Choroid plexus epithelial cell (primary cell): Measurements from ENCODE around the gene MECR.

Experiments used
- DNase-seq: peaks from one replicate; pipeline ENCODE4 v3.0.0-alpha.2; 2010; ENCODE audit warnings: low read depth
- H3K4me3 ChIP-seq: 2 replicates; pipeline ENCODE4 v1.5.1; 2011; ENCODE audit warnings: low read depth, mild to moderate bottlenecking, control low read depth, low read length, moderate library complexity
- TF ChIP-seq, protein P1 (sequence below): conservative IDR thresholded peaks from 2 replicates; pipeline ENCODE4 v1.5.1; 2011; ENCODE audit warnings: low read depth, mild to moderate bottlenecking, control low read depth, inconsistent platforms, low read length, moderate library complexity

MECR gene, protein sequence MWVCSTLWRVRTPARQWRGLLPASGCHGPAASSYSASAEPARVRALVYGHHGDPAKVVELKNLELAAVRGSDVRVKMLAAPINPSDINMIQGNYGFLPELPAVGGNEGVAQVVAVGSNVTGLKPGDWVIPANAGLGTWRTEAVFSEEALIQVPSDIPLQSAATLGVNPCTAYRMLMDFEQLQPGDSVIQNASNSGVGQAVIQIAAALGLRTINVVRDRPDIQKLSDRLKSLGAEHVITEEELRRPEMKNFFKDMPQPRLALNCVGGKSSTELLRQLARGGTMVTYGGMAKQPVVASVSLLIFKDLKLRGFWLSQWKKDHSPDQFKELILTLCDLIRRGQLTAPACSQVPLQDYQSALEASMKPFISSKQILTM

DNA sequence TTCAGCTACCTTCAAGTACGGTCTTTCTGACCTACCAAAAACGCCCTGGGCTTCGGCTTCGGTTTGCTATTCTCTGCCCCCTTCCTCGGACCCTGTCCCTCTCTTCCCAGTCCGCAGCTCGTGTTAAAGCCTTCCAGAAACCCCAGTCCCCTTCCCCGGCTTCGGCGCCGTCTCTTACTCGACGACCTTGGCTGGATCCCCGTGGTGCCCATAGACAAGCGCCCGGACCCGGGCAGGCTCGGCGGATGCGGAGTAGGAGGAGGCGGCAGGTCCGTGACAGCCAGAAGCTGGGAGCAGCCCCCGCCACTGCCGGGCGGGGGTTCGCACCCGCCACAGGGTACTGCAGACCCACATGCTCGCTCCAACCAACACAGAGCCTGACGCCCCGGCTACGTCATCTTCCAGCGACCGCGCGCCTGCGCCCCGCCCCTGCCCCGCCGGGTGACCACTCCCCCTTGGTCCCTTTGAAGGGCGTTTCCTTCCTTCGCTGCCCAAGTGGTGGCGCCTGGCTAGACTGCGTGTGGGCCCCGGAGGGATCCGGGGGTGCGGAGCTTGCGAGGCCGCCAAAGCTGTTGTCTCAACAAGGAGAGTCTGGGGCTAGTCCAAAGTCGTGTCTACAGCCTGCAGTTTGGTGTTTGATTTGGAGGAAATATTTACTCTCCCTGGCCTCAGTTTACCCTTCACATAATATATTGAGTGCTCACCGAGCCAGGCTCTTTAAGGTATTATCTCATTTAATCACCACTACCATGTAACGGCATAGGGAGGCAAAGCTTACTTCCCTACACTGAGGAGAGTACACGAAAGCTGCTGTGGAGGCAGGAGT, at the start of gene MECR:
MECR (minus strand) TSS at position 382 of the 826 bp plus-strand sequence; CDS start at position 354, 28 bp downstream.
- H3K4me3 ChIP-seq = peak within 1 kb of the TSS; percentile 89
- DNase-seq = peak; percentile 93
- TF ChIP-seq, protein P1, sequence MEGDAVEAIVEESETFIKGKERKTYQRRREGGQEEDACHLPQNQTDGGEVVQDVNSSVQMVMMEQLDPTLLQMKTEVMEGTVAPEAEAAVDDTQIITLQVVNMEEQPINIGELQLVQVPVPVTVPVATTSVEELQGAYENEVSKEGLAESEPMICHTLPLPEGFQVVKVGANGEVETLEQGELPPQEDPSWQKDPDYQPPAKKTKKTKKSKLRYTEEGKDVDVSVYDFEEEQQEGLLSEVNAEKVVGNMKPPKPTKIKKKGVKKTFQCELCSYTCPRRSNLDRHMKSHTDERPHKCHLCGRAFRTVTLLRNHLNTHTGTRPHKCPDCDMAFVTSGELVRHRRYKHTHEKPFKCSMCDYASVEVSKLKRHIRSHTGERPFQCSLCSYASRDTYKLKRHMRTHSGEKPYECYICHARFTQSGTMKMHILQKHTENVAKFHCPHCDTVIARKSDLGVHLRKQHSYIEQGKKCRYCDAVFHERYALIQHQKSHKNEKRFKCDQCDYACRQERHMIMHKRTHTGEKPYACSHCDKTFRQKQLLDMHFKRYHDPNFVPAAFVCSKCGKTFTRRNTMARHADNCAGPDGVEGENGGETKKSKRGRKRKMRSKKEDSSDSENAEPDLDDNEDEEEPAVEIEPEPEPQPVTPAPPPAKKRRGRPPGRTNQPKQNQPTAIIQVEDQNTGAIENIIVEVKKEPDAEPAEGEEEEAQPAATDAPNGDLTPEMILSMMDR = peak; percentile 35

DNA sequence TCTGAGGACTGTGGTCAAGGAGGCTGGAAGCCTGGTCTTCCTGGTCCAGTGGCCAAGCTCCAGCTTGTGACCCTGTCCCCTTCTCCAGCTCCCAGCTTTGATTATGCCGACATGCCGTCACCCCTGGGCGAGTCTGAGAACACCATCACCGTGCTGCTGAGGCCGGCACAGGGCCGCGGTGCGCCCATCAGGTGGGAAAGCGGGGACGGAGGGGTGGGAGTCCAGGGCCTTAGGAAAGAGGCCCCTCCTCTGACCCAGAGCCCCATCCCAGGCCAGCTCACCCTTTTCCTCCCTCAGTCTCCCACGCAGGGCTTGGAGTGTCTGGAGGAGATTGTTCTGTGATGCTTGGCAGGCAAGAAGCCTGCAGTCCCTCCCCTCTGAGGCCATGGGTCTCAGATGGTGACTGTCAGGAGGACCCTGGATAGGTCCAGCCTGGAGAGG, 49.2 kb upstream of the MECR start:
- DNase-seq = no peak
- TF ChIP-seq, protein P1 = no peak
- H3K4me3 ChIP-seq = no peak overlapping the region

DNA sequence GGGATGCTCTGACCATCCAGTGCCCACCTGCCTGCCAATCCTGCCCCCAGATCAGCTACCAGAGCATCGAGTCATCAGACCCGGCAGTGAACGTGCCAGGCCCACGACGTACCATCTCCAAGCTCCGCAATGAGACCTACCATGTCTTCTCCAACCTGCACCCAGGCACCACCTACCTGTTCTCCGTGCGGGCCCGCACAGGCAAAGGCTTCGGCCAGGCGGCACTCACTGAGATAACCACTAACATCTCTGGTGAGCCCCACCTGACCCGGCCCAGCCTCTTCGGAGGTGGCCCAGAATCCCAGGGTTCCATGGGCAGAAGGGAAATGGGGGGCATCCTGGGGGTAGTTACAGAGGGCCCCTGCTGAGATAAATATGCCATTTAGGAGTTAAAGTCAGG, 48.7 kb upstream of the MECR start:
- TF ChIP-seq, protein P1 = no peak
- no peak overlapping the region for H3K4me3 ChIP-seq

DNA sequence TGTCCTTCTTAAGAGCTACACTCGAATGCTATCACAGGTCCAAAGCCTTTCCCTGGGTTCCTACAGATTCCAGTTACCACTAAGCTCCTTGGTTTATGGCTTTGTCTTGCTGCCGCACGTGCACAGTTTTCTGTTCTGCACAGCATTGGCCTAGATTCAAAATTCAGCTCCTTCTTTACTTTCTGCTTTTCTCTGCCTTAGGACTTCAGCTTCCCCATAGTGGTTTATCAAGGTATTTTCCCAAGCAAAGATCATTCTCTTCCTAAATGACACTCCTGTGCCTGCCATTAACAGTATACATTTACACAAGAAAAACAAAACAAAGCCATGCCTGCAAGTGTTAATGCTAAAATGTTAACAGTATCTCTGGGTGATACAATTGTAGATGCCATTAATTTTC, 47.4 kb upstream of the MECR start:
- TF ChIP-seq, protein P1 = no peak
- no peak overlapping the region for H3K4me3 ChIP-seq
- DNase-seq = no peak

More for the DNA sequence above, 48.7 kb upstream of the MECR start:
- DNase-seq = no peak

DNA sequence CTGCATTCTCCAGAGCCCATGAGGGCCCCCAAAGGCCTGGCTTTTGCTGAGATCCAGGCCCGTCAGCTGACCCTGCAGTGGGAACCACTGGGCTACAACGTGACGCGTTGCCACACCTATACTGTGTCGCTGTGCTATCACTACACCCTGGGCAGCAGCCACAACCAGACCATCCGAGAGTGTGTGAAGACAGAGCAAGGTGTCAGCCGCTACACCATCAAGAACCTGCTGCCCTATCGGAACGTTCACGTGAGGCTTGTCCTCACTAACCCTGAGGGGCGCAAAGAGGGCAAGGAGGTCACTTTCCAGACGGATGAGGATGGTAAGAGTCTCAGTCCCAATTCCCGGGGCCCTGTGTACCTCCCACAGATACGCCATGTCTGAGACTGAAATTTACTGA, 44.7 kb upstream of the MECR start:
- no peak overlapping the region for H3K4me3 ChIP-seq
- TF ChIP-seq, protein P1 = no peak

DNA sequence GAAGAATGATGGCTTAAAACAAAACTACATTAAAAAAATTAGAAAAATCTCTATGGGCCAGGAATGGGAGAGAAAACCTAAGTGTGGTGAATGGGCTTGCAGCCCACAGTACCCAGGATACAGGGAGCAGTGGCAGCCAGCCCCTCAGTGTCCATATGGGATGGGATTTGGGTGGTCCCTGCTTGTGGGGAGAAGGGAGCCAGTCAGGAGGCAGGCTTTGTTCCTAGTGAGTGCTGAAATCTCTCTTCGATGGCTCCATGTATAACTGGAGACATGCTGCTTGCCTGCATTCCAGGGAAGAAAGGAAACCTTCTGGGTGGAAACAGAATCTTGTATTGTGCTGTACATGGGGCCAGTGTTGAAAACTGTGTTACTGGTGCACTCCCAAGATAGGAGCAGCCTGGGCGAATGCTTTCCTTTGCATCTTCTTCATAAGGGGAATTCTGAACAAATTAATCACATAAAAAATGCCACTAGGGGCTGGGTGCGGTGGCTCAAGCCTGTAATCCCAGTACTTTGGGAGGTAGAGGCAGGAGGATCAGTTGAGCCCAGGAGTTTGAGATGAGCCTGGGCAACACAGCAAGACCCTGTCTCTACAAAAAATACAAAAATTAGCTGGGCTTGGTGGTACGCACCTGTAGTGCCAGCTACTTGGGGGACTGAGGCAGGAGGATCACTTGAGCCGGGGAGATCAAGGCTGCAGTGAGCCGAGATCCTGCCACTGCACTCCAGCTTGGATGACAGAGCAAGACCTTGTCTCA, 41.6 kb upstream of the MECR start:
- no peak for DNase-seq
- H3K4me3 ChIP-seq = no peak overlapping the region
- TF ChIP-seq, protein P1 = peak; percentile 0

More for the DNA sequence above, 44.7 kb upstream of the MECR start:
- no peak for DNase-seq
